GM18868 (cell line): ENCODE data around the gene LMO7.
A peak's percentile ranks its signal among the peaks of the same experiment; 100 is the strongest.
"Not testable (repeated sequence)": the region's sequence is repeated elsewhere in the genome, so short reads cannot be mapped to it uniquely, and the experiment has no call there.

Experiments
- ATAC-seq: cut with Tn5 transposase; IDR thresholded peaks from one replicate; pipeline ENCODE4 v1.9.1; 2021; ENCODE audit warnings: mild to moderate bottlenecking, moderate library complexity; ENCODE audit not compliant: unreplicated experiment

Gene LMO7

GRCh38 chr13:75645141-75645540 is 9.0 kb downstream of the LMO7 start:
- ATAC-seq = no peak

- ATAC-seq = peak; percentile 81
Observed at GRCh38 chr13:75647126-75647784, 11.1 kb downstream of the LMO7 start.

- no peak for ATAC-seq
Observed at GRCh38 chr13:75648446-75648845, 12.3 kb downstream of the LMO7 start.

- ATAC-seq = no peak
Observed at GRCh38 chr13:75651013-75651412, 14.9 kb downstream of the LMO7 start.

- no peak for ATAC-seq
Observed at GRCh38 chr13:75652726-75653125, 16.6 kb downstream of the LMO7 start.

GRCh38 chr13:75656425-75656989 is 20.4 kb downstream of the LMO7 start:
- ATAC-seq = no peak

- ATAC-seq = no peak
Observed at GRCh38 chr13:75657111-75657510, 21.0 kb downstream of the LMO7 start.

- ATAC-seq = peak; percentile 73
Observed at GRCh38 chr13:75660694-75661093, 24.6 kb downstream of the LMO7 start.

- peak; percentile 21 for ATAC-seq
Observed at GRCh38 chr13:75661443-75661842, 25.3 kb downstream of the LMO7 start.

GRCh38 chr13:75666646-75667351 is 30.7 kb downstream of the LMO7 start:
- no peak for ATAC-seq

- no peak for ATAC-seq
Observed at GRCh38 chr13:75669706-75670105, 33.6 kb downstream of the LMO7 start.

GRCh38 chr13:75670496-75670895 is 34.4 kb downstream of the LMO7 start:
- ATAC-seq = no peak

- ATAC-seq = no peak
Observed at GRCh38 chr13:75675421-75675820, 39.3 kb downstream of the LMO7 start.

- no peak for ATAC-seq
Observed at GRCh38 chr13:75679459-75679858, 43.3 kb downstream of the LMO7 start.

- not testable (repeated sequence) for ATAC-seq
Observed at GRCh38 chr13:75680251-75680650, 44.1 kb downstream of the LMO7 start.

GRCh38 chr13:75682326-75682725 is 46.2 kb downstream of the LMO7 start:
- no peak for ATAC-seq

GRCh38 chr13:75685239-75685697 is 49.1 kb downstream of the LMO7 start:
- ATAC-seq = no peak

- ATAC-seq = peak; percentile 34
Observed at GRCh38 chr13:75687150-75687763, 51.1 kb downstream of the LMO7 start.

GRCh38 chr13:75689686-75690085 is 53.6 kb downstream of the LMO7 start:
- no peak for ATAC-seq

GRCh38 chr13:75690607-75691006 is 54.5 kb downstream of the LMO7 start:
- no peak for ATAC-seq

GRCh38 chr13:75691183-75691582 is 55.1 kb downstream of the LMO7 start:
- ATAC-seq = no peak

GRCh38 chr13:75693227-75693626 is 57.1 kb downstream of the LMO7 start:
- ATAC-seq = no peak
